GM12878 (cell line): Measurements from ENCODE around the gene SLC1A2.

Source experiments
- CHD1 ChIP-seq: IDR thresholded peaks from 2 replicates; pipeline ENCODE4 v1.6.1; 2012; ENCODE audit warnings: low read depth, low read length, improper control_type of control experiment
- CTCF ChIP-seq, 3 experiments: IDR thresholded peaks in 2 of 3; conservative IDR thresholded peaks in 1 of 3; 2 replicates each; pipeline ENCODE4 v1.5.1; 2011; ENCODE audit warnings: low read depth in 3 of 3, low read length in 3 of 3, mild to moderate bottlenecking in 3 of 3, control low read depth in 2 of 3, moderate library complexity in 2 of 3, inconsistent platforms in 1 of 3, mixed read lengths in 1 of 3; ENCODE audit not compliant: control insufficient read depth in 2 of 3, insufficient read depth in 1 of 3; ENCODE audit errors: extremely low read depth in 1 of 3
- EP300 ChIP-seq, 2 experiments: fragments of 150-350 bp in 1 of 2; IDR thresholded peaks; 2 replicates each; pipeline ENCODE4 v1.6.1; 2011 to 2012; ENCODE audit warnings: low read depth in 2 of 2, low read length in 2 of 2, borderline replicate concordance in 1 of 2, improper control_type of control experiment in 1 of 2, inconsistent platforms in 1 of 2; ENCODE audit not compliant: control insufficient read depth in 1 of 2
- STAT3 ChIP-seq: IDR thresholded peaks from 2 replicates; pipeline ENCODE4 v1.6.1; 2011; ENCODE audit warnings: low read depth, low read length, improper control_type of control experiment

GRCh38 chr11:35231076-35231860, 188.1 kb downstream of the SLC1A2 start:
- TF ChIP-seq EP300 (IDR thresholded peaks at IDR 0.05; ENCODE audit: borderline replicate concordance in 1 of 2, control insufficient read depth in 1 of 2, low read depth in 2 of 2, low read length in 2 of 2) (no peak), STAT3 (no peak), CHD1 (no peak), CTCF (IDR thresholded peaks at IDR 0.05 in 2 of 3, conservative IDR thresholded peaks at IDR 0.05 in 1 of 3; ENCODE audit: control insufficient read depth in 2 of 3, extremely low read depth in 1 of 3, insufficient read depth in 1 of 3, low read depth in 3 of 3, low read length in 3 of 3) (no peak)
